ENCODE measurements around the gene PRRC2A. TPM values are rescaled to one million over a fixed set of nuclear protein-coding genes. Genes with fewer than 3 reads are reported as not detected.

Gene PRRC2A
- total and polyA plus RNA-seq, 4 donors, result 73.7 to 157 (median 103) TPM

- Histone ChIP-seq H3K27me3 (ENCODE audit: control insufficient read depth in 3 of 3, insufficient read depth in 3 of 3, low read length in 2 of 3) (no peaks in the 10 kb centered on the region), H3K4me1 (ENCODE audit: control insufficient read depth in 5 of 5, insufficient read depth in 5 of 5, low read length in 5 of 5) (peaks cover 0 to 15% (median 4%) of the 10 kb centered on the region in 5 donors), H3K27ac (ENCODE audit: low read depth in 1 of 2, low read length in 1 of 2) (no peak overlapping the region), H3K9ac (ENCODE audit: insufficient read depth in 1 of 2, low read length in 2 of 2) (no peak overlapping the region), H3K9me3 (ENCODE audit: control insufficient read depth in 4 of 4, insufficient read depth in 3 of 4, low read length in 3 of 4) (no peaks in the 10 kb centered on the region), H3K36me3 (ENCODE audit: control insufficient read depth in 4 of 4, insufficient read depth in 4 of 4, low read length in 4 of 4) (peaks cover 2 to 14% (median 3%) of the 10 kb centered on the region in 4 donors), H3K4me3 (no peak overlapping the region)
- WGBS, 2 donors, result 83 to 84% methylated on average over 6 of the region's 6 CpGs
- DNase-seq (no peak), ATAC-seq (ENCODE audit: insufficient read depth, low FRiP score) (no peak)
- no peak for TF ChIP-seq CTCF (IDR thresholded peaks at IDR 0.05; ENCODE audit: control extremely low read depth, extremely low read depth)
Measured at GRCh38 chr6:31676904-31677303, 56.4 kb downstream of the PRRC2A start.

- no peaks in the 10 kb centered on the region for H3K27me3 ChIP-seq (ENCODE audit: control insufficient read depth in 3 of 3, insufficient read depth in 3 of 3, low read length in 2 of 3)
- H3K9ac ChIP-seq (ENCODE audit: insufficient read depth in 1 of 2, low read length in 2 of 2), result no peak overlapping the region
- no peaks in the 10 kb centered on the region for H3K9me3 ChIP-seq (ENCODE audit: control insufficient read depth in 4 of 4, insufficient read depth in 3 of 4, low read length in 3 of 4)
- 74% methylated on average over 8 of the region's 8 CpGs for WGBS, 2 donors
- peaks cover 0 to 7% (median 0%) of the 10 kb centered on the region in 4 donors for H3K36me3 ChIP-seq (ENCODE audit: control insufficient read depth in 4 of 4, insufficient read depth in 4 of 4, low read length in 4 of 4)
- peaks cover 0 to 15% (median 4%) of the 10 kb centered on the region in 5 donors for H3K4me1 ChIP-seq (ENCODE audit: control insufficient read depth in 5 of 5, insufficient read depth in 5 of 5, low read length in 5 of 5)
- ATAC-seq (ENCODE audit: insufficient read depth, low FRiP score) (no peak), DNase-seq (no peak)
- H3K4me3 ChIP-seq, result no peak overlapping the region
- no peak for TF ChIP-seq CTCF (IDR thresholded peaks at IDR 0.05; ENCODE audit: control extremely low read depth, extremely low read depth)
- no peak overlapping the region for H3K27ac ChIP-seq (ENCODE audit: low read depth in 1 of 2, low read length in 1 of 2)
Measured at GRCh38 chr6:31677955-31678354, 57.4 kb downstream of the PRRC2A start.

- peak; percentile 87 for TF ChIP-seq CTCF (IDR thresholded peaks at IDR 0.05; ENCODE audit: control extremely low read depth, extremely low read depth)
- H3K27ac ChIP-seq (ENCODE audit: low read depth in 1 of 2, low read length in 1 of 2), result peak within 1 kb of the TSS in 1 of 2 donors; percentile 86
- peaks cover 0 to 23% (median 4%) of the 10 kb centered on the region in 5 donors for H3K4me1 ChIP-seq (ENCODE audit: control insufficient read depth in 5 of 5, insufficient read depth in 5 of 5, low read length in 5 of 5)
- H3K36me3 ChIP-seq (ENCODE audit: control insufficient read depth in 4 of 4, insufficient read depth in 4 of 4, low read length in 4 of 4), result no peaks in the 10 kb centered on the region
- H3K9ac ChIP-seq (ENCODE audit: insufficient read depth in 1 of 2, low read length in 2 of 2), result peak within 1 kb of the TSS; percentile 51 to 71
- DNase-seq, result peak; percentile 92 to 95 (median 93)
- WGBS, 2 donors, result 11 to 15% methylated on average over 17 of the region's 17 CpGs
- ATAC-seq (ENCODE audit: insufficient read depth, low FRiP score), result peak; percentile 90
- H3K9me3 ChIP-seq (ENCODE audit: control insufficient read depth in 4 of 4, insufficient read depth in 3 of 4, low read length in 3 of 4), result no peaks in the 10 kb centered on the region
- H3K27me3 ChIP-seq (ENCODE audit: control insufficient read depth in 3 of 3, insufficient read depth in 3 of 3, low read length in 2 of 3), result no peaks in the 10 kb centered on the region
- H3K4me3 ChIP-seq, result peak within 1 kb of the TSS; percentile 26
Measured at GRCh38 chr6:31680226-31681134, 60.0 kb downstream of the PRRC2A start, which contains the start of gene LY6G5C. LY6G5C (minus strand) TSS chr6:31681067; CDS start chr6:31680373, 694 bp downstream.
